Keratinocyte (primary cell): Measurements from ENCODE around the gene TMEM225B. TPM values are rescaled to one million over a fixed set of nuclear protein-coding genes. Genes with fewer than 3 reads are reported as not detected.
A peak's percentile ranks its signal among the peaks of the same experiment; 100 is the strongest.

Source experiments
- DNase-seq: peaks from one replicate; pipeline ENCODE4 v3.0.0-alpha.2; 2011; ENCODE audit warnings: low read depth, missing footprints, low spot score
- FAIRE-seq: peaks from 2 replicates; lab custom pipeline; 2011; peaks lifted over from hg19 to GRCh38; lab: Jason Lieb, UNC
- H2AFZ ChIP-seq: 2 replicates; pipeline ENCODE4 v1.6.0; 2012; ENCODE audit warnings: low read length, control low read depth, inconsistent platforms; ENCODE audit not compliant: control insufficient read depth
- H3K27ac ChIP-seq: 2 replicates; pipeline ENCODE4 v1.5.1; 2011; ENCODE audit warnings: low read length; ENCODE audit not compliant: control insufficient read depth, insufficient read depth
- H3K27me3 ChIP-seq: 3 replicates; pipeline ENCODE4 v1.6.0; 2011; ENCODE audit warnings: low read length; ENCODE audit not compliant: control insufficient read depth, insufficient read depth; ENCODE audit errors: extremely low read depth
- H3K36me3 ChIP-seq, 2 experiments: 2 replicates in 1 of 2; 3 replicates in 1 of 2; pipeline ENCODE4 v1.5.1; 2011; ENCODE audit warnings: low read length in 2 of 2, mild to moderate bottlenecking in 1 of 2; ENCODE audit not compliant: control insufficient read depth in 2 of 2, insufficient read depth in 2 of 2; ENCODE audit errors: extremely low read depth in 1 of 2
- H3K4me1 ChIP-seq: 3 replicates; pipeline ENCODE4 v1.5.1; 2011; ENCODE audit warnings: low read length; ENCODE audit not compliant: control insufficient read depth, insufficient read depth; ENCODE audit errors: extremely low read depth
- H3K4me2 ChIP-seq: 3 replicates; pipeline ENCODE4 v1.6.0; 2011; ENCODE audit warnings: low read depth, low read length; ENCODE audit not compliant: control insufficient read depth, insufficient read depth; ENCODE audit errors: extremely low read depth
- H3K4me3 ChIP-seq, 3 experiments: fragments of 200-600 bp in 1 of 3; sonication (generic) in 1 of 3; 2 replicates in 2 of 3; 3 replicates in 1 of 3; pipeline ENCODE4 v1.5.1; 2011 to 2016; ENCODE audit warnings: low read length in 3 of 3, mild to moderate bottlenecking in 3 of 3, control low read depth in 2 of 3, inconsistent platforms in 1 of 3, low read depth in 1 of 3, mixed read lengths in 1 of 3, mixed run types in 1 of 3, moderate library complexity in 1 of 3; ENCODE audit not compliant: control insufficient read depth in 2 of 3, insufficient read depth in 2 of 3; ENCODE audit errors: extremely low read depth in 1 of 3
- H3K79me2 ChIP-seq: 2 replicates; pipeline ENCODE4 v1.6.0; 2012; ENCODE audit warnings: low read length; ENCODE audit not compliant: control insufficient read depth, insufficient read depth
- H3K9ac ChIP-seq: 3 replicates; pipeline ENCODE4 v1.6.0; 2011; ENCODE audit warnings: low read length; ENCODE audit not compliant: control insufficient read depth, insufficient read depth; ENCODE audit errors: extremely low read depth
- H3K9me1 ChIP-seq: 3 replicates; pipeline ENCODE4 v1.6.0; 2011; ENCODE audit warnings: low read length; ENCODE audit not compliant: control insufficient read depth, insufficient read depth; ENCODE audit errors: extremely low read depth
- H3K9me3 ChIP-seq: 2 replicates; pipeline ENCODE4 v1.5.1; 2012; ENCODE audit warnings: low read depth, low read length; ENCODE audit not compliant: control insufficient read depth
- H4K20me1 ChIP-seq: 3 replicates; pipeline ENCODE4 v1.6.0; 2011; ENCODE audit warnings: low read length; ENCODE audit not compliant: control insufficient read depth, insufficient read depth; ENCODE audit errors: extremely low read depth
- CTCF ChIP-seq, 3 experiments: IDR thresholded peaks in 1 of 3; conservative IDR thresholded peaks in 1 of 3; optimal IDR thresholded peaks in 1 of 3; 2 replicates in 2 of 3; 3 replicates in 1 of 3; pipeline versions ENCODE3 to v1.5.1; 2011; ENCODE audit warnings: low read length in 3 of 3, mild to moderate bottlenecking in 3 of 3, moderate library complexity in 2 of 3, control low read depth in 1 of 3, inconsistent platforms in 1 of 3; ENCODE audit not compliant: insufficient read depth in 2 of 3; ENCODE audit errors: extremely low read depth in 1 of 3
- EZH2 ChIP-seq: IDR thresholded peaks from one replicate; pipeline ENCODE4 v1.6.1; 2012; ENCODE audit warnings: inconsistent platforms, mild to moderate bottlenecking, low read length, moderate library complexity
- dilution Hi-C: fragments of 300-500 bp; cut with MboI; formaldehyde crosslinking; loops from one replicate; pipeline ENCODE4 v1.7.0; 2020; ENCODE audit warnings: low sequenced_read_pairs; ENCODE audit not compliant: extremely low pct_ligation_motif_present
- polyA plus RNA-seq, 5 experiments: library from polyadenylated mRNA; depleted of rRNA in 3 of 5; stranded (reverse) in 3 of 5; stranded (forward) in 1 of 5; unstranded in 1 of 5; fragments of >200 nt; gene quantifications; 1 replicate in 1 of 5; 2 replicates in 3 of 5; 3 replicates in 1 of 5; pipeline versions ENCODE4 v1.2.1 to v1.2.3, GENCODE V29; 2011 to 2012; ENCODE audit warnings: missing spikeins in 2 of 5, low read depth in 1 of 5, low replicate concordance in 1 of 5

Gene TMEM225B
- polyA plus RNA-seq, 1 donor (not counting 4 experiments of a cell fraction or from before 2014, with no cell fraction given) = 0.18 TPM

GRCh38 chr7:99614495-99614894 lies 16.4 kb downstream of the TMEM225B start:
- dilution Hi-C loops = no loop called here
- no peak overlapping the region for H3K4me2 ChIP-seq
- no peak overlapping the region for H3K27ac ChIP-seq
- no peak for FAIRE-seq
- H3K4me3 ChIP-seq = no peak overlapping the region
- peaks cover 18% of the 10 kb centered on the region for H3K79me2 ChIP-seq
- no peaks in the 10 kb centered on the region for H4K20me1 ChIP-seq
- no peak overlapping the region for H2AFZ ChIP-seq
- H3K9me1 ChIP-seq = no peaks in the 10 kb centered on the region
- no peaks in the 10 kb centered on the region for H3K27me3 ChIP-seq
- no peak for DNase-seq
- no peaks in the 10 kb centered on the region for H3K9me3 ChIP-seq
- no peak overlapping the region for H3K9ac ChIP-seq
- peaks cover 25% of the 10 kb centered on the region for H3K4me1 ChIP-seq
- H3K36me3 ChIP-seq = peaks cover 2 to 3% of the 10 kb centered on the region in 2 experiments
- TF ChIP-seq EZH2 = no peak
- TF ChIP-seq CTCF (optimal IDR thresholded peaks at IDR 0.05 in 1 of 3, IDR thresholded peaks at IDR 0.05 in 1 of 3, conservative IDR thresholded peaks at IDR 0.05 in 1 of 3; ENCODE audit: extremely low read depth in 1 of 3, insufficient read depth in 2 of 3, low read length in 3 of 3) = no peak

GRCh38 chr7:99615989-99616358 lies 17.9 kb downstream of the TMEM225B start:
- no peaks in the 10 kb centered on the region for H4K20me1 ChIP-seq
- no peaks in the 10 kb centered on the region for H3K9me1 ChIP-seq
- peak overlapping the region; percentile 100 for H2AFZ ChIP-seq
- peak overlapping the region; percentile 84 for H3K27ac ChIP-seq
- peaks cover 13 to 18% of the 10 kb centered on the region in 2 experiments for H3K36me3 ChIP-seq
- no peaks in the 10 kb centered on the region for H3K27me3 ChIP-seq
- H3K4me1 ChIP-seq = peaks cover 31% of the 10 kb centered on the region
- H3K9me3 ChIP-seq = no peaks in the 10 kb centered on the region
- H3K79me2 ChIP-seq = peaks cover 32% of the 10 kb centered on the region
- DNase-seq = no peak
- FAIRE-seq = no peak
- TF ChIP-seq EZH2 (no peak), CTCF (optimal IDR thresholded peaks at IDR 0.05 in 1 of 3, IDR thresholded peaks at IDR 0.05 in 1 of 3, conservative IDR thresholded peaks at IDR 0.05 in 1 of 3; ENCODE audit: extremely low read depth in 1 of 3, insufficient read depth in 2 of 3, low read length in 3 of 3) (no peak)
- peak overlapping the region; percentile 88 for H3K9ac ChIP-seq
- dilution Hi-C loops = no loop called here
- peak overlapping the region; percentile 92 to 99 (median 96) for H3K4me3 ChIP-seq
- H3K4me2 ChIP-seq = peak overlapping the region; percentile 94
